WTC11 (cell line): Measurements from ENCODE around the gene SEBOX. TPM values are rescaled to one million over a fixed set of nuclear protein-coding genes. Genes with fewer than 3 reads are reported as not detected.

Experiments used
- ATAC-seq: fragments of 200-7000 bp; cut with Tn5 transposase; 2 replicates; pipeline ENCODE4 v1.10.0; 2021; ENCODE audit warnings: mild to moderate bottlenecking, moderate library complexity
- CTCF ChIA-PET: fragments of 300-600 bp; sonication (Branson Sonifier 250); formaldehyde crosslinking; loops from one replicate; lab custom pipeline; 2021; ENCODE audit warnings: antibody characterized with exemption; lab: Charles Lee
- POLR2A ChIA-PET: fragments of 350-600 bp; sonication (Branson Sonifier 250); formaldehyde crosslinking; loops from one replicate; lab custom pipeline; 2021; ENCODE audit warnings: antibody characterized with exemption; lab: Charles Lee
- DNase-seq: peaks from one replicate; pipeline ENCODE4 v3.0.0; 2021; ENCODE audit warnings: low spot score
- H3K27ac Mint-ChIP-seq: 2 replicates; pipeline ENCODE4 v1.8.0; 2021; ENCODE audit warnings: mixed read lengths
- H3K27me3 Mint-ChIP-seq: 2 replicates; pipeline ENCODE4 v1.8.0; 2021; ENCODE audit warnings: low read depth, mild to moderate bottlenecking, moderate library complexity, mixed read lengths
- H3K36me3 Mint-ChIP-seq: 2 replicates; pipeline ENCODE4 v1.8.0; 2021; ENCODE audit warnings: mixed read lengths
- H3K4me1 Mint-ChIP-seq: 2 replicates; pipeline ENCODE4 v1.8.0; 2022; ENCODE audit warnings: mixed read lengths
- H3K4me3 Mint-ChIP-seq: 2 replicates; pipeline ENCODE4 v1.8.0; 2021; ENCODE audit warnings: mild to moderate bottlenecking, moderate library complexity, mixed read lengths
- H3K9me3 Mint-ChIP-seq: 2 replicates; pipeline ENCODE4 v1.8.0; 2021; ENCODE audit warnings: mixed read lengths
- ATF1 ChIP-seq: sonication (generic); formaldehyde crosslinking; IDR thresholded peaks from 2 replicates; pipeline ENCODE4 v1.8.1; 2023; ENCODE audit warnings: mild to moderate bottlenecking, moderate library complexity, missing genetic modification reagents
- ATF2 ChIP-seq: sonication (generic); formaldehyde crosslinking; IDR thresholded peaks from 2 replicates; pipeline ENCODE4 v1.8.1; 2022; ENCODE audit warnings: low read depth, missing genetic modification reagents, borderline replicate concordance
- CREM ChIP-seq: sonication (generic); formaldehyde crosslinking; IDR thresholded peaks from 2 replicates; pipeline ENCODE4 v1.8.1; 2022; ENCODE audit warnings: mild to moderate bottlenecking, missing genetic modification reagents, moderate library complexity
- E2F5 ChIP-seq: sonication (generic); formaldehyde crosslinking; IDR thresholded peaks from 2 replicates; pipeline ENCODE4 v1.8.1; 2022; ENCODE audit warnings: mild to moderate bottlenecking, moderate library complexity, missing genetic modification reagents
- ESRRA ChIP-seq: sonication (generic); formaldehyde crosslinking; IDR thresholded peaks from 2 replicates; pipeline ENCODE4 v1.8.1; 2022; ENCODE audit warnings: mild to moderate bottlenecking, missing genetic modification reagents, borderline replicate concordance
- ETV6 ChIP-seq: sonication (generic); formaldehyde crosslinking; IDR thresholded peaks from 2 replicates; pipeline ENCODE4 v1.8.1; 2022; ENCODE audit warnings: mild to moderate bottlenecking, missing genetic modification reagents
- FOXK1 ChIP-seq: sonication (generic); formaldehyde crosslinking; IDR thresholded peaks from 2 replicates; pipeline ENCODE4 v1.8.0; 2022; ENCODE audit warnings: mild to moderate bottlenecking, moderate library complexity, missing genetic modification reagents
- FOXP1 ChIP-seq: sonication (generic); formaldehyde crosslinking; IDR thresholded peaks from 2 replicates; pipeline ENCODE4 v1.8.0; 2022; ENCODE audit warnings: missing genetic modification reagents, mild to moderate bottlenecking, moderate library complexity, borderline replicate concordance
- HMGXB4 ChIP-seq: sonication (generic); formaldehyde crosslinking; IDR thresholded peaks from 2 replicates; pipeline ENCODE4 v1.8.1; 2023; ENCODE audit warnings: mild to moderate bottlenecking, moderate library complexity, missing genetic modification reagents
- JAZF1 ChIP-seq: fragments of 250-450 bp; sonication (Bioruptor Pico); IDR thresholded peaks from 2 replicates; pipeline ENCODE4 v1.9.0; 2021; ENCODE audit warnings: moderate library complexity, mild to moderate bottlenecking, inconsistent platforms
- KAT7 ChIP-seq: sonication (generic); formaldehyde crosslinking; IDR thresholded peaks from 2 replicates; pipeline ENCODE4 v1.8.1; 2023; ENCODE audit warnings: missing genetic modification reagents, mild to moderate bottlenecking, borderline replicate concordance
- MAX ChIP-seq: sonication (generic); formaldehyde crosslinking; IDR thresholded peaks from 2 replicates; pipeline ENCODE4 v1.8.0; 2022; ENCODE audit warnings: mild to moderate bottlenecking, missing genetic modification reagents
- NFE2L1 ChIP-seq: sonication (generic); formaldehyde crosslinking; IDR thresholded peaks from 2 replicates; pipeline ENCODE4 v1.8.1; 2023; ENCODE audit warnings: missing genetic modification reagents
- NFYB ChIP-seq: sonication (generic); formaldehyde crosslinking; conservative IDR thresholded peaks from 2 replicates; pipeline ENCODE4 v1.8.0; 2022; ENCODE audit warnings: low read depth, missing genetic modification reagents
- RELA ChIP-seq: sonication (generic); formaldehyde crosslinking; IDR thresholded peaks from 2 replicates; pipeline ENCODE4 v1.8.1; 2022; ENCODE audit warnings: missing genetic modification reagents, mild to moderate bottlenecking, borderline replicate concordance
- SMAD3 ChIP-seq: sonication (generic); formaldehyde crosslinking; IDR thresholded peaks from 2 replicates; pipeline ENCODE4 v1.8.0; 2022; ENCODE audit warnings: missing genetic modification reagents, mild to moderate bottlenecking, borderline replicate concordance
- SMAD4 ChIP-seq: sonication (generic); formaldehyde crosslinking; IDR thresholded peaks from 2 replicates; pipeline ENCODE4 v1.8.0; 2022; ENCODE audit warnings: mild to moderate bottlenecking, missing genetic modification reagents
- TCF7 ChIP-seq: sonication (generic); formaldehyde crosslinking; IDR thresholded peaks from 2 replicates; pipeline ENCODE4 v1.8.0; 2022; ENCODE audit warnings: mild to moderate bottlenecking, low read depth, missing genetic modification reagents, moderate library complexity
- TEAD1 ChIP-seq: sonication (generic); formaldehyde crosslinking; IDR thresholded peaks from 2 replicates; pipeline ENCODE4 v1.8.0; 2022; ENCODE audit warnings: mild to moderate bottlenecking, missing genetic modification reagents
- USF2 ChIP-seq: sonication (generic); formaldehyde crosslinking; IDR thresholded peaks from 2 replicates; pipeline ENCODE4 v1.8.1; 2023; ENCODE audit warnings: mild to moderate bottlenecking, missing genetic modification reagents, moderate library complexity
- ZNF219 ChIP-seq: sonication (generic); formaldehyde crosslinking; IDR thresholded peaks from 2 replicates; pipeline ENCODE4 v1.8.0; 2023; ENCODE audit warnings: missing genetic modification reagents, mild to moderate bottlenecking, borderline replicate concordance
- ZNF317 ChIP-seq: sonication (generic); formaldehyde crosslinking; IDR thresholded peaks from 2 replicates; pipeline ENCODE4 v1.8.1; 2023; ENCODE audit warnings: low read depth, mild to moderate bottlenecking, moderate library complexity, missing genetic modification reagents, borderline replicate concordance
- total RNA-seq: library from RNA; stranded (reverse); gene quantifications from 3 replicates; pipeline ENCODE4 v1.2.3, GENCODE V29; 2021

SEBOX gene
- total RNA-seq, 1 experiment from 2014 or later, result not detected

GRCh38 chr17:28320215-28321061 lies 44.6 kb downstream of the SEBOX start:
- no peaks in the 10 kb centered on the region for H3K9me3 Mint-ChIP-seq
- no peak for ATAC-seq
- ChIA-PET POLR2A (interaction anchor here (0.6 to 2.9 kb wide), 3 partner anchors 15 to 69 kb away, joined by 3 to 17 read pairs (median 8); partner anchors contain the start of genes IFT20 and TNFAIP1), CTCF (interaction anchor here (1.2 to 2.6 kb wide), 5 partner anchors 15 to 97 kb away, joined by 3 to 17 read pairs (median 5); partner anchors contain the start of genes IFT20 and TNFAIP1)
- peaks cover 50% of the 10 kb centered on the region for H3K4me1 Mint-ChIP-seq
- TF ChIP-seq ZNF317 (CRISPR knock-in tag) (0 out of 2 replicates have a peak, but pooled peaks have one; percentile 68), ZNF219 (CRISPR knock-in tag) (no peak)
- no peak for DNase-seq
- H3K27me3 Mint-ChIP-seq, result no peaks in the 10 kb centered on the region; the same call in 1 of the 2 replicates
- H3K27ac Mint-ChIP-seq, result peak overlapping the region; percentile 91
- peaks cover 15% of the 10 kb centered on the region for H3K36me3 Mint-ChIP-seq
- H3K4me3 Mint-ChIP-seq, result peak overlapping the region; percentile 77

GRCh38 chr17:28319598-28319935 lies 45.4 kb downstream of the SEBOX start:
- H3K4me3 Mint-ChIP-seq, result peak overlapping the region; percentile 77
- H3K27ac Mint-ChIP-seq, result peak overlapping the region; percentile 91
- ATAC-seq (no peak), DNase-seq (no peak)
- H3K36me3 Mint-ChIP-seq, result peaks cover 12% of the 10 kb centered on the region
- TF ChIP-seq HMGXB4 (CRISPR knock-in tag), result no peak
- ChIA-PET CTCF (interaction anchor here (0.9 to 2.7 kb wide), 5 partner anchors 15 to 97 kb away, joined by 3 to 12 read pairs (median 7); partner anchors contain the start of genes IFT20 and TNFAIP1), POLR2A (interaction anchor here (0.6 to 2.9 kb wide), 2 partner anchors 16 to 68 kb away, joined by 3 to 17 read pairs; partner anchors contain the start of genes IFT20 and TNFAIP1)
- H3K9me3 Mint-ChIP-seq, result no peaks in the 10 kb centered on the region
- H3K27me3 Mint-ChIP-seq, result no peaks in the 10 kb centered on the region; the same call in 1 of the 2 replicates
- peaks cover 50% of the 10 kb centered on the region for H3K4me1 Mint-ChIP-seq

- H3K4me3 Mint-ChIP-seq, result peak within 1 kb of the TSS; percentile 77
- ATAC-seq, result peak; percentile 93
- POLR2A ChIA-PET, result interaction anchor here (2.9 kb wide), 1 partner anchor 17 kb away, joined by 17 read pairs; the partner anchor contains the start of genes IFT20 and TNFAIP1
- TF ChIP-seq FOXK1 (0 out of 2 replicates have a peak, but pooled peaks have one; percentile 67), ETV6 (peak; percentile 72), CREM (peak; percentile 82), E2F5 (CRISPR knock-in tag) (0 out of 2 replicates have a peak, but pooled peaks have one; percentile 80), NFE2L1 (peak; percentile 53; the same call in 1 of the 2 replicates), FOXP1 (CRISPR knock-in tag) (peak; percentile 83), ZNF219 (CRISPR knock-in tag) (peak; percentile 80; the same call in 1 of the 2 replicates), USF2 (CRISPR knock-in tag) (0 out of 2 replicates have a peak, but pooled peaks have one; percentile 42), NFYB (CRISPR knock-in tag) (peak; percentile 95), ESRRA (CRISPR knock-in tag) (0 out of 2 replicates have a peak, but pooled peaks have one; percentile 12), RELA (no peak), SMAD3 (CRISPR knock-in tag) (peak; percentile 14; the same call in 1 of the 2 replicates), KAT7 (CRISPR knock-in tag) (peak; percentile 92), SMAD4 (CRISPR knock-in tag) (no peak; the same call in 1 of the 2 replicates), JAZF1 (no peak), TCF7 (CRISPR knock-in tag) (no peak), ATF1 (CRISPR knock-in tag) (no peak; the same call in none of the 2 replicates), MAX (CRISPR knock-in tag) (peak; percentile 95), TEAD1 (CRISPR knock-in tag) (peak; percentile 60), ATF2 (peak; percentile 31; the same call in 1 of the 2 replicates)
These were observed 46.0 kb downstream of the SEBOX start, which contains the start of gene TMEM97 for GRCh38 chr17:28318759-28319597. Gene TMEM97 (plus strand): TSS chr17:28319200. CDS start chr17:28319240, 40 bp downstream.

More at GRCh38 chr17:28318759-28319597, 46.0 kb downstream of the SEBOX start, which contains the start of gene TMEM97:
- Mint-ChIP-seq H3K27me3 (no peaks in the 10 kb centered on the region; the same call in 1 of the 2 replicates), H3K36me3 (peaks cover 12% of the 10 kb centered on the region), H3K4me1 (peaks cover 50% of the 10 kb centered on the region), H3K27ac (peak within 1 kb of the TSS; percentile 91), H3K9me3 (no peaks in the 10 kb centered on the region)
- DNase-seq, result peak; percentile 95
- CTCF ChIA-PET, result interaction anchor here (0.9 to 2.7 kb wide), 8 partner anchors 16 to 98 kb away, joined by 3 to 12 read pairs (median 6); partner anchors contain the start of genes IFT20 and TNFAIP1
